Nephron progenitor cell (in vitro differentiated cells): ENCODE results near the gene MBNL2.

Experiments used
- DNase-seq: peaks from one replicate; pipeline ENCODE4 v3.0.0; 2021
- H3K27ac Mint-ChIP-seq: 2 replicates; pipeline ENCODE4 v1.8.0; 2021; ENCODE audit warnings: mild to moderate bottlenecking, moderate library complexity, mixed read lengths
- H3K27me3 Mint-ChIP-seq: 2 replicates; pipeline ENCODE4 v1.8.0; 2021; ENCODE audit warnings: mild to moderate bottlenecking, low read depth, mixed read lengths; ENCODE audit not compliant: poor library complexity
- H3K36me3 Mint-ChIP-seq: 2 replicates; pipeline ENCODE4 v1.8.0; 2021; ENCODE audit warnings: low read depth, mixed read lengths
- H3K4me1 Mint-ChIP-seq: 2 replicates; pipeline ENCODE4 v1.8.0; 2021; ENCODE audit warnings: mixed read lengths
- H3K4me3 Mint-ChIP-seq: 2 replicates; pipeline ENCODE4 v1.8.0; 2021; ENCODE audit warnings: mild to moderate bottlenecking, moderate library complexity, mixed read lengths
- H3K9me3 Mint-ChIP-seq: 2 replicates; pipeline ENCODE4 v1.8.0; 2021; ENCODE audit warnings: mild to moderate bottlenecking, moderate library complexity, mixed read lengths
- TF ChIP-seq, protein P1 (sequence below): fragments of 200-600 bp; sonication (generic); IDR thresholded peaks from 2 replicates; pipeline ENCODE4 v1.5.0; 2021; ENCODE audit warnings: antibody characterized with exemption

Gene MBNL2

DNA sequence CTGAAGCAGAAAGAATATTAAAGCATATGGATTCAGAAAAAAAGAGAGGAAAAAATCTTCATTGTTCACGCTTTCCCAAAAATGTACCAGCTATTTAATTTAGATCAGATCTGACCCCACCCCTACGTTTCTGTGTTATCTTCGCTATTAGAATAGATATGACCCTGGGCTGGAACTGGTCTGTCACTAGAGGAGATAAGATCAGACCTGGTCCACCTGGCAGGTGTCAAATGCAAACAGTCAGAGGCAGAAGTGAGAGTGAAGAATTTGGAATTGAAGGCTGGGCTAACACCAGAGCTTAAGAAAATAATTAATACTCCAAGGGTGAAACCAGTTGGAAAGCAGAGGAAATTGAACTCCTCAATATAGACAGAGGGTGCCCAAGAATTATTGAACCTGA is 30.0 kb upstream of the MBNL2 start:
- H3K9me3 Mint-ChIP-seq = no peaks in the 10 kb centered on the region
- no peak overlapping the region for H3K4me3 Mint-ChIP-seq
- H3K27ac Mint-ChIP-seq = no peak overlapping the region
- H3K27me3 Mint-ChIP-seq = no peaks in the 10 kb centered on the region
- H3K36me3 Mint-ChIP-seq = no peaks in the 10 kb centered on the region
- H3K4me1 Mint-ChIP-seq = no peaks in the 10 kb centered on the region
- no peak for DNase-seq
- TF ChIP-seq, protein P1, sequence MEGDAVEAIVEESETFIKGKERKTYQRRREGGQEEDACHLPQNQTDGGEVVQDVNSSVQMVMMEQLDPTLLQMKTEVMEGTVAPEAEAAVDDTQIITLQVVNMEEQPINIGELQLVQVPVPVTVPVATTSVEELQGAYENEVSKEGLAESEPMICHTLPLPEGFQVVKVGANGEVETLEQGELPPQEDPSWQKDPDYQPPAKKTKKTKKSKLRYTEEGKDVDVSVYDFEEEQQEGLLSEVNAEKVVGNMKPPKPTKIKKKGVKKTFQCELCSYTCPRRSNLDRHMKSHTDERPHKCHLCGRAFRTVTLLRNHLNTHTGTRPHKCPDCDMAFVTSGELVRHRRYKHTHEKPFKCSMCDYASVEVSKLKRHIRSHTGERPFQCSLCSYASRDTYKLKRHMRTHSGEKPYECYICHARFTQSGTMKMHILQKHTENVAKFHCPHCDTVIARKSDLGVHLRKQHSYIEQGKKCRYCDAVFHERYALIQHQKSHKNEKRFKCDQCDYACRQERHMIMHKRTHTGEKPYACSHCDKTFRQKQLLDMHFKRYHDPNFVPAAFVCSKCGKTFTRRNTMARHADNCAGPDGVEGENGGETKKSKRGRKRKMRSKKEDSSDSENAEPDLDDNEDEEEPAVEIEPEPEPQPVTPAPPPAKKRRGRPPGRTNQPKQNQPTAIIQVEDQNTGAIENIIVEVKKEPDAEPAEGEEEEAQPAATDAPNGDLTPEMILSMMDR = no peak

DNA sequence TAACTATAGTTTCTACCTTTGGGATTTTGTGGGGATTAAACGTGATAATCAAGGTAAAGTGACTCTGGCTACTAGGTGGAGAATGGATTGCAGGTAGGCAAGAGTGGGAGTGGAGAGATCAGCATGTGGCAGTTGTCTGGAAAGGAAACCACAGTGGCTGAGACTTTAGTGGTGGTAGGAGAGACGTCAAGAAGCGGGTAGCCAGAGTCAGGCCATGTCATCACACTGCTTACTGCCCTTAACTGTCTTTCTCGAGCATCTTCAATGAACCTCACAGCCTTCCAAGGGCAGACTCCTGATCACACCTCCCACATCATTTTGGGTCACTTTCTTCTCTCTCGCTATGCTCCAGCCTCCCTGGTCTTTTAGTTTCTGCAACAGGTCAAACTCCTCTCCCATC is 28.6 kb upstream of the MBNL2 start:
- Mint-ChIP-seq H3K4me1 (no peaks in the 10 kb centered on the region), H3K27ac (no peak overlapping the region), H3K36me3 (no peaks in the 10 kb centered on the region), H3K9me3 (no peaks in the 10 kb centered on the region), H3K4me3 (no peak overlapping the region), H3K27me3 (no peaks in the 10 kb centered on the region)
- no peak for DNase-seq
- TF ChIP-seq, protein P1 = no peak

DNA sequence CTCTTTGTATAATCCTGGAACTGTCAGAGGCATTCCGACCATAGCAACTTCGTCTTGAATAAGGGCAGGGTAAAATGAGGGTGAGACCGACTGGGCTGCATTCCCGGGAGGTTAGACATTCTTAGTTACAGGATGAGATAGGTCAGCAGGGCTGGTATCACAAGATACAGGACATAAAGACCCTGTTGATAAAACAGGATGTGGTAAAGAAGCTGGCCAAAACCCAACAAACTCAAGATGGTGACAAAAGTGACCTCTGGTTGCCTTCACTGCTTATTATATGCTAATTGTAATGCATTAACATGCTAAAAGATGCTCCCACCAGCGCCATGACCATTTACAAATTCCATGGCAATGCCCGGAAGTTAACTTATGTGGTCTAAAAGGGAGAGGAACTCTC is 27.7 kb upstream of the MBNL2 start:
- H3K9me3 Mint-ChIP-seq = no peaks in the 10 kb centered on the region
- no peaks in the 10 kb centered on the region for H3K27me3 Mint-ChIP-seq
- no peak overlapping the region for H3K27ac Mint-ChIP-seq
- H3K4me3 Mint-ChIP-seq = no peak overlapping the region
- no peaks in the 10 kb centered on the region for H3K36me3 Mint-ChIP-seq
- DNase-seq = no peak
- TF ChIP-seq, protein P1 = no peak
- H3K4me1 Mint-ChIP-seq = no peaks in the 10 kb centered on the region

DNA sequence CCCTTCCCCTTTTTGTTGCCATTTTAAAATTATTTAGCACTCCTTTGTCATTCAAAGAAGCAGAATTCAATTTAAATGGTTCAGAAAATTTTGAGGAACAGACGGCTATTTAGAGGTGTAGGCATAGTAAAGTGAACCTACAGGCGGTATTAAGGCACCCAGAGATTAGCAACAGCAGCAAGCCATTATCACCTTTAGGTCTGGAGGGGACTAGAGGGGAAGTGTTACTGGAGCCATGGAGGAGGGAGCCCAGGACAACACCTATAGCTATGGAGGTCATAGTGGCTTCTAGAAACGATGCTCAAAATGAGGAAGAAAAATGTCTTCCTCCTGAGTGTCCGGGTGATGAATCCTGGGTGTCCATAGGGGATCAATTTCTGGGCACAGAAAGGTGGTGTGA is 25.8 kb upstream of the MBNL2 start:
- no peak overlapping the region for H3K4me3 Mint-ChIP-seq
- peaks cover 6% of the 10 kb centered on the region for H3K4me1 Mint-ChIP-seq
- no peaks in the 10 kb centered on the region for H3K27me3 Mint-ChIP-seq
- H3K9me3 Mint-ChIP-seq = no peaks in the 10 kb centered on the region
- no peak overlapping the region for H3K27ac Mint-ChIP-seq
- H3K36me3 Mint-ChIP-seq = no peaks in the 10 kb centered on the region
- TF ChIP-seq, protein P1 = no peak
- DNase-seq = no peak

DNA sequence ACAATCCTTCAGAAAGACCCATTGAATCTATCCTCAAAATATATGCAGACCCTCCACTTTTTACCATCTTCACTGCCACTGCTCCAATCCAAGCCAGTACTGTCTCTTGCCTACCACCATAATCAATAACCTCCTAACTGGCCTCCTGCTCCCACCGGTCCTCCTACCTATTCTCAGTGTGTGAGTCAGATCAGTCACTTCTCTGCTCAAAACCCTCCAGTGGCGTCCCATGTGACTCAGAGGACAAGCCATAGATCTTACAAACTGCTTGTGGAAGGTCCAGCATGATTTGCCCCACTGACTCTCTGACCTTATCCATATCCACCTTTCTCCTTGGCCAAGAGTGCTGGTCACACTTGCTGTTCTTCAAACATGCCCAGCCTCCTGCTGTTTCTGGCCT is 23.4 kb upstream of the MBNL2 start:
- Mint-ChIP-seq H3K27me3 (peaks cover 4% of the 10 kb centered on the region), H3K4me3 (no peak overlapping the region), H3K36me3 (no peaks in the 10 kb centered on the region), H3K9me3 (no peaks in the 10 kb centered on the region), H3K27ac (no peak overlapping the region), H3K4me1 (peaks cover 6% of the 10 kb centered on the region)
- DNase-seq = no peak
- TF ChIP-seq, protein P1 = no peak

DNA sequence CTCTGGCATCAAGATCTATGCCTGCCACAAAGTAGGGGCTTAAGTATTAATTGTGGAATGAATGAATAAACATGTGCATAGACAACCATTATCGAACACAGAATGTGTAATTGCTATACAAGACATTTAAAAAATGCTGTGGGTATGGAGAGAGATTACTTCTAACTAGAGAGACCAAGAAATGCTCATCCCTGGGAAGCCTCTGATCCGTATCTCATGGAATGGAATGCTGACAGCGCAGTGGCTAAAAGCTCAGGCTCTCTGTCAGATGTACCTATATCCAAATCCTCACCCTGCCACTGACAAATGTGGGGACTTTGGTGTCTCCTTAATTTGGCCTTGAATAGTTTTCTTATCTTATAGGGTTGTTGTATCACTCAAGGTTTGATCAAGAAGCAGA is 22.7 kb upstream of the MBNL2 start:
- peaks cover 6% of the 10 kb centered on the region for H3K4me1 Mint-ChIP-seq
- H3K36me3 Mint-ChIP-seq = no peaks in the 10 kb centered on the region
- H3K4me3 Mint-ChIP-seq = no peak overlapping the region
- no peaks in the 10 kb centered on the region for H3K9me3 Mint-ChIP-seq
- TF ChIP-seq, protein P1 = no peak
- no peak for DNase-seq
- H3K27ac Mint-ChIP-seq = no peak overlapping the region
- peaks cover 4% of the 10 kb centered on the region for H3K27me3 Mint-ChIP-seq
